GM12875 (cell line): ENCODE results near the gene DISP3.

ENCODE experiments used
- H3K4me3 ChIP-seq: one replicate; pipeline ENCODE4 v1.5.1; 2011; ENCODE audit warnings: low read depth, low read length, control low read depth
- CTCF ChIP-seq: IDR thresholded peaks from 2 replicates; pipeline ENCODE4 v1.5.1; 2011; ENCODE audit warnings: low read depth, mild to moderate bottlenecking, control low read depth, inconsistent platforms, low read length, moderate library complexity, borderline replicate concordance; ENCODE audit not compliant: insufficient read depth

DISP3 gene

GRCh38 chr1:11546456-11546855, 67.5 kb downstream of the DISP3 start:
- TF ChIP-seq CTCF = no peak
- no peak overlapping the region for H3K4me3 ChIP-seq

GRCh38 chr1:11550664-11551283, 71.8 kb downstream of the DISP3 start:
- no peak overlapping the region for H3K4me3 ChIP-seq
- TF ChIP-seq CTCF = no peak

- no peak overlapping the region for H3K4me3 ChIP-seq
Observed at GRCh38 chr1:11558276-11558675, 79.3 kb downstream of the DISP3 start.

GRCh38 chr1:11558871-11559590, 80.1 kb downstream of the DISP3 start:
- H3K4me3 ChIP-seq = no peak overlapping the region
- no peak for TF ChIP-seq CTCF

More at GRCh38 chr1:11558276-11558675, 79.3 kb downstream of the DISP3 start:
- TF ChIP-seq CTCF = no peak

- no peak overlapping the region for H3K4me3 ChIP-seq
- no peak for TF ChIP-seq CTCF
Observed at GRCh38 chr1:11559591-11559970, 80.6 kb downstream of the DISP3 start.

- no peak for TF ChIP-seq CTCF
- no peak overlapping the region for H3K4me3 ChIP-seq
Observed at GRCh38 chr1:11560061-11560460, 81.1 kb downstream of the DISP3 start.

- no peak overlapping the region for H3K4me3 ChIP-seq
- no peak for TF ChIP-seq CTCF
Observed at GRCh38 chr1:11561740-11562139, 82.8 kb downstream of the DISP3 start.
